Breast epithelium (tissue), 3 donors: ENCODE measurements around the gene MYOG.

ENCODE experiments used
- POLR2A ChIP-seq: fragments of 450-650 bp; IDR thresholded peaks from one replicate; pipeline ENCODE4 v1.6.1; 2016; ENCODE audit warnings: antibody characterized with exemption, mild to moderate bottlenecking, moderate library complexity
- TF ChIP-seq, protein P1 (sequence below), 3 donors: fragments of 450-650 bp; IDR thresholded peaks; one replicate each; pipeline ENCODE4 v1.5.1; 2016 to 2017; ENCODE audit warnings: antibody characterized with exemption in 3 of 3, mild to moderate bottlenecking in 3 of 3, moderate library complexity in 3 of 3

DNA sequence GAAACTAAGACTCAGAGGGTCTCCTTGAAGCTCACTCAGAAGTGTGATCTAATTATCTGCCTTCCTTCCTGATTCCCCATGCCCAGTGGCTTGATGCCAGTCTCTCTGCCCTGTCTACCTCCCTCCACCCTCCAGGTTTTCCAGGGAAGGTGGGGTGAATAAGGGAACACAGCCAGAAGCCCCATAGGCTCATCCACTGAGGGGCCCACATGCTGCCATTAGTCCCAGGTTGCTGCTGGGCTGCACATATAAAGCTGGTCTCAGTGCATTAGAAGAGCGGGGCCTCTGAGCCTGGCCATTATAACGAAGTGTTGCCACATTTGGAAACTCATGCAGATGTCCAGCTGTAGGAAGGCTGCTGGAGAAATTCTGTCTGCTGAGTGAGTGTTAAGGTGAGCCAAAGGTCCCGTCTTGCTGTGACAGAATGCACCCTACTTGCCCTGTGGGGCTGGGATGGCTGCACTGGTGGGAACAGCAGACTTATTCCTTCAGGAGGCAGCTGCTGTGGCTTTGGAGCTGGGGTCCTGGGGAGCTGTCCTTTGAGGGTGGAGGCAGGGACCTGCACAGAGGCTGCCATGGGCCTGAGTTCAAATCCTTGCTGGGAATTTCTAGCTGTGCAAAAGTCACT is 44.7 kb upstream of the MYOG start:
- TF ChIP-seq, protein P1, sequence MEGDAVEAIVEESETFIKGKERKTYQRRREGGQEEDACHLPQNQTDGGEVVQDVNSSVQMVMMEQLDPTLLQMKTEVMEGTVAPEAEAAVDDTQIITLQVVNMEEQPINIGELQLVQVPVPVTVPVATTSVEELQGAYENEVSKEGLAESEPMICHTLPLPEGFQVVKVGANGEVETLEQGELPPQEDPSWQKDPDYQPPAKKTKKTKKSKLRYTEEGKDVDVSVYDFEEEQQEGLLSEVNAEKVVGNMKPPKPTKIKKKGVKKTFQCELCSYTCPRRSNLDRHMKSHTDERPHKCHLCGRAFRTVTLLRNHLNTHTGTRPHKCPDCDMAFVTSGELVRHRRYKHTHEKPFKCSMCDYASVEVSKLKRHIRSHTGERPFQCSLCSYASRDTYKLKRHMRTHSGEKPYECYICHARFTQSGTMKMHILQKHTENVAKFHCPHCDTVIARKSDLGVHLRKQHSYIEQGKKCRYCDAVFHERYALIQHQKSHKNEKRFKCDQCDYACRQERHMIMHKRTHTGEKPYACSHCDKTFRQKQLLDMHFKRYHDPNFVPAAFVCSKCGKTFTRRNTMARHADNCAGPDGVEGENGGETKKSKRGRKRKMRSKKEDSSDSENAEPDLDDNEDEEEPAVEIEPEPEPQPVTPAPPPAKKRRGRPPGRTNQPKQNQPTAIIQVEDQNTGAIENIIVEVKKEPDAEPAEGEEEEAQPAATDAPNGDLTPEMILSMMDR (IDR thresholded peaks at IDR 0.05), result no peak
- no peak for TF ChIP-seq POLR2A
